ENCODE data around the gene GIGYF1.

GRCh38 chr7:100641463-100641859 lies 52.6 kb downstream of the GIGYF1 start, which contains the start of gene TFR2:
- TF ChIP-seq CTCF (IDR thresholded peaks at IDR 0.05) (no peak), EP300 (IDR thresholded peaks at IDR 0.05) (no peak)

Data from stomach (tissue), 4 donors.